ENCODE data around the gene DRC7.

DRC7 gene

GRCh38 chr16:57693550-57693949 is 1.1 kb upstream of the DRC7 start:
- H3K27ac ChIP-seq, result no peak overlapping the region
- TF ChIP-seq, protein P1, sequence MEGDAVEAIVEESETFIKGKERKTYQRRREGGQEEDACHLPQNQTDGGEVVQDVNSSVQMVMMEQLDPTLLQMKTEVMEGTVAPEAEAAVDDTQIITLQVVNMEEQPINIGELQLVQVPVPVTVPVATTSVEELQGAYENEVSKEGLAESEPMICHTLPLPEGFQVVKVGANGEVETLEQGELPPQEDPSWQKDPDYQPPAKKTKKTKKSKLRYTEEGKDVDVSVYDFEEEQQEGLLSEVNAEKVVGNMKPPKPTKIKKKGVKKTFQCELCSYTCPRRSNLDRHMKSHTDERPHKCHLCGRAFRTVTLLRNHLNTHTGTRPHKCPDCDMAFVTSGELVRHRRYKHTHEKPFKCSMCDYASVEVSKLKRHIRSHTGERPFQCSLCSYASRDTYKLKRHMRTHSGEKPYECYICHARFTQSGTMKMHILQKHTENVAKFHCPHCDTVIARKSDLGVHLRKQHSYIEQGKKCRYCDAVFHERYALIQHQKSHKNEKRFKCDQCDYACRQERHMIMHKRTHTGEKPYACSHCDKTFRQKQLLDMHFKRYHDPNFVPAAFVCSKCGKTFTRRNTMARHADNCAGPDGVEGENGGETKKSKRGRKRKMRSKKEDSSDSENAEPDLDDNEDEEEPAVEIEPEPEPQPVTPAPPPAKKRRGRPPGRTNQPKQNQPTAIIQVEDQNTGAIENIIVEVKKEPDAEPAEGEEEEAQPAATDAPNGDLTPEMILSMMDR (conservative IDR thresholded peaks at IDR 0.05), result no peak

DNA sequence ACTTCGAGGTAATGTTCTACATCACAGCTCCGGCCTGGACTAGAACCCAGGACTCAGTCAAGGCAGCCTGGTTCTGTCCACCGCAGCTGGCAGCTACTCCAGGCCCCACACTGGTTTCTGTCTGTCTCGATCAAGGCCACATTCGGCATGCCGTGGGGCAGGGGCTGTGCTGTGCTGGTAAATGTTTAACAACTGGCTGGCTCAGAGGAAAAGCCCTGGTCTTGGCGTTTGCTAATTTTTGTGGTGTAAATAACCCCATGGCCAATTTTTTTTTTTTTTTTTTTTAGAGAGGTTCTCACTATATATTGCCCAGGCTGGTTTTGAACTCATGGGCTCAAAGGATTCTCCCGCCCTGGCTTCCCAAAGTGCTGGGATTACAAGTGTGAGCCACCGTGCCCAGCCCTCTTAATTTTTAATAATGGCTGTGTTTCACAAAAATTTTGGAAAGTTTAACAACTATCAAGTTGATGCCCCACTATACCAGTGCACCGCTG is 328 bp upstream of the DRC7 start:
- TF ChIP-seq, protein P1 (conservative IDR thresholded peaks at IDR 0.05), result no peak
- H3K27ac ChIP-seq, result no peak overlapping the region

- H3K27ac ChIP-seq, result no peak overlapping the region
- TF ChIP-seq, protein P1 (conservative IDR thresholded peaks at IDR 0.05), result no peak
Observed at GRCh38 chr16:57695680-57696069, 1.1 kb downstream of the DRC7 start.

DNA sequence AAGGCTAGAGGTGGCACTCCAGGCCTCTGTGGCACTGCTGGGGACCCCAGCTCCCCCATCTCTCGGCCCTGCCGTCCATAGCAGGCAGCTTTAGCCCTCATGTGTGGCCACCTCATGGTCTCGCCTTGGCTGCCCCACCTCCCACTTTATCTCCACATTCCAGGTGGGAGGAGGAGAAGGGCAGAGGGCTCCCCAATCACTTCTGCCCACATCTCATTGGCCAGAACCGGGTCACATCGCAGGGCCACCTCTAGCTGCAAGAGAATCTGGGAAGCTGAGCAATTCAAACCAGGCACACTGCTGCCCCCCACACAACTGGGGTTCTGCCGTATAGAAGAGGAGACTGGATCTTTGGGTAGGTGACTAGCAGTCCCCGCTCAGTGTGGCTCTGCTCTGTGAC is 1.6 kb downstream of the DRC7 start:
- H3K27ac ChIP-seq, result no peak overlapping the region
- TF ChIP-seq, protein P1 (conservative IDR thresholded peaks at IDR 0.05), result no peak

- TF ChIP-seq, protein P1 (conservative IDR thresholded peaks at IDR 0.05), result no peak
- H3K27ac ChIP-seq, result no peak overlapping the region
Observed at GRCh38 chr16:57697896-57698537, 3.4 kb downstream of the DRC7 start.

- TF ChIP-seq, protein P1 (conservative IDR thresholded peaks at IDR 0.05), result no peak
- H3K27ac ChIP-seq, result no peak overlapping the region
Observed at GRCh38 chr16:57698812-57699405, 4.3 kb downstream of the DRC7 start.

DNA sequence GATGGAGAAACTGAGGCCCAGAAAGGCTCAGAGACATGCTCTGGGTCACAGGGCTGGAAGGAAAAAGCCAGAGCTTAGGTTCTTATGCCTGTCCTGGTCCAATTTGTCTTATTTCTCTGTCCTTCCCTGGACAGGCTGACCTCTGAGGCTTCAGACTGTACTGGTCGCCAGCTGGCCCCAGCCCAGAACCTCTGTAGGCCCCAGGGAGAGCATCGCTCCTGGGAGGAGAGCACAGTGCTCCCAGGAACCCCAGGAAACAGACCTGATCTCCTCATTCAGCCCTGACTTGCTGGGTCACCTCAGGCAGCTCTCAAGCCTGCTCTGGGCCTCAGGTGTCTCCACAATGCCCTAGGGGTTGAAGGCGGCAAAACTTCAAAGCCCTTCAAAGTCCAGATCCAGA is 4.9 kb downstream of the DRC7 start:
- TF ChIP-seq, protein P1 (conservative IDR thresholded peaks at IDR 0.05), result no peak
- H3K27ac ChIP-seq, result no peak overlapping the region

All from VCaP (cell line).